GM12801 (cell line): ENCODE results near the gene FITM1.

Experiments
- CTCF ChIP-seq: IDR thresholded peaks from one replicate; pipeline ENCODE4 v1.5.1; 2011; ENCODE audit warnings: control low read depth; ENCODE audit not compliant: insufficient read length; ENCODE audit errors: extremely low read depth

FITM1 gene

GRCh38 chr14:24143511-24143910, 13.1 kb downstream of the FITM1 start:
- TF ChIP-seq CTCF, result no peak

- no peak for TF ChIP-seq CTCF
These were observed 14.0 kb downstream of the FITM1 start for GRCh38 chr14:24144451-24144850.

GRCh38 chr14:24145219-24145618, 14.8 kb downstream of the FITM1 start:
- TF ChIP-seq CTCF, result no peak

- TF ChIP-seq CTCF, result no peak
These were observed 15.4 kb downstream of the FITM1 start for GRCh38 chr14:24145690-24146452.

GRCh38 chr14:24146453-24146977, 16.1 kb downstream of the FITM1 start, which contains the start of gene PSME2:
PSME2 (minus strand) TSS chr14:24146610; CDS start chr14:24146581, 29 bp downstream.
- no peak for TF ChIP-seq CTCF

- no peak for TF ChIP-seq CTCF
These were observed 16.7 kb downstream of the FITM1 start, which contains the start of gene RNF31 for GRCh38 chr14:24146978-24147760. RNF31 (plus strand) TSS chr14:24147498; CDS start chr14:24147699, 201 bp downstream.

- no peak for TF ChIP-seq CTCF
These were observed 17.4 kb downstream of the FITM1 start for GRCh38 chr14:24147761-24148428.
